H9 (cell line): ENCODE measurements around the gene PIP4P1. TPM values are rescaled to one million over a fixed set of nuclear protein-coding genes. Genes with fewer than 3 reads are reported as not detected.

ENCODE experiments used
- DNase-seq: peaks from one replicate; pipeline ENCODE4 v3.0.0-alpha.2; 2017
- H2AFZ ChIP-seq: one replicate; pipeline ENCODE4 v1.6.1; 2013; ENCODE audit warnings: mild to moderate bottlenecking, low read length, control low read depth, moderate library complexity
- H2AK5ac ChIP-seq: 2 replicates; pipeline ENCODE4 v1.6.1; 2013; ENCODE audit warnings: low read length, control low read depth, mixed read lengths; ENCODE audit not compliant: insufficient read length
- H2BK120ac ChIP-seq: one replicate; pipeline ENCODE4 v1.6.1; 2013; ENCODE audit warnings: low read depth, mild to moderate bottlenecking, low read length, control low read depth, inconsistent platforms; ENCODE audit not compliant: poor library complexity, severe bottlenecking
- H2BK12ac ChIP-seq: 2 replicates; pipeline ENCODE4 v1.6.1; 2013; ENCODE audit warnings: low read length, control low read depth, mixed read lengths, low read depth; ENCODE audit not compliant: insufficient read length
- H2BK15ac ChIP-seq: 2 replicates; pipeline ENCODE4 v1.6.1; 2013; ENCODE audit warnings: low read depth, low read length, control low read depth
- H2BK20ac ChIP-seq: one replicate; pipeline ENCODE4 v1.6.1; 2013; ENCODE audit warnings: low read depth, mild to moderate bottlenecking, low read length, control low read depth, inconsistent platforms; ENCODE audit not compliant: poor library complexity, severe bottlenecking
- H2BK5ac ChIP-seq: 2 replicates; pipeline ENCODE4 v1.6.1; 2013; ENCODE audit warnings: low read length, control low read depth, mixed read lengths; ENCODE audit not compliant: insufficient read length
- H3K14ac ChIP-seq: 2 replicates; pipeline ENCODE4 v1.6.1; 2013; ENCODE audit warnings: low read length, control low read depth; ENCODE audit not compliant: insufficient read depth
- H3K18ac ChIP-seq: 2 replicates; pipeline ENCODE4 v1.6.1; 2013; ENCODE audit warnings: low read depth, mild to moderate bottlenecking, mixed read lengths, low read length, control low read depth; ENCODE audit not compliant: insufficient read length
- H3K23ac ChIP-seq: 2 replicates; pipeline ENCODE4 v1.6.1; 2013; ENCODE audit warnings: low read length, control low read depth, mixed read lengths, low read depth; ENCODE audit not compliant: insufficient read length
- H3K23me2 ChIP-seq: 2 replicates; pipeline ENCODE4 v1.6.1; 2013; ENCODE audit warnings: low read depth, mild to moderate bottlenecking, mixed read lengths, low read length, control low read depth; ENCODE audit not compliant: insufficient read length, poor library complexity, severe bottlenecking
- H3K27ac ChIP-seq: 2 replicates; pipeline ENCODE4 v1.5.1; 2013; ENCODE audit warnings: low read length, control low read depth, mixed read lengths, low read depth; ENCODE audit not compliant: insufficient read length
- H3K27me3 ChIP-seq: 2 replicates; pipeline ENCODE4 v1.6.1; 2013; ENCODE audit warnings: low read length, control low read depth, inconsistent platforms; ENCODE audit not compliant: insufficient read depth
- H3K4ac ChIP-seq: 2 replicates; pipeline ENCODE4 v1.6.1; 2013; ENCODE audit warnings: low read depth, mild to moderate bottlenecking, control low read depth, inconsistent platforms, low read length, moderate library complexity
- H3K4me1 ChIP-seq: 2 replicates; pipeline ENCODE4 v1.6.1; 2013; ENCODE audit warnings: low read length, control low read depth, inconsistent platforms; ENCODE audit not compliant: insufficient read depth
- H3K4me2 ChIP-seq: 2 replicates; pipeline ENCODE4 v1.6.1; 2013; ENCODE audit warnings: low read length, control low read depth, mixed read lengths; ENCODE audit not compliant: insufficient read length, insufficient read depth
- H3K56ac ChIP-seq: 2 replicates; pipeline ENCODE4 v1.6.1; 2013; ENCODE audit warnings: low read depth, mild to moderate bottlenecking, mixed read lengths, low read length, control low read depth; ENCODE audit not compliant: insufficient read length
- H3K79me1 ChIP-seq: 2 replicates; pipeline ENCODE4 v1.6.1; 2013; ENCODE audit warnings: low read depth, mild to moderate bottlenecking, moderate library complexity, low read length, control low read depth, inconsistent platforms; ENCODE audit not compliant: insufficient read depth, poor library complexity, severe bottlenecking
- H3K79me2 ChIP-seq: 2 replicates; pipeline ENCODE4 v1.6.1; 2013; ENCODE audit warnings: low read length, control low read depth, inconsistent platforms; ENCODE audit not compliant: insufficient read depth
- H3K9ac ChIP-seq: 2 replicates; pipeline ENCODE4 v1.6.1; 2013; ENCODE audit warnings: low read length, control low read depth, mixed read lengths; ENCODE audit not compliant: insufficient read length; ENCODE audit errors: extremely low read depth
- H3K9me3 ChIP-seq: one replicate; pipeline ENCODE4 v1.6.1; 2013; ENCODE audit warnings: low read depth, low read length, inconsistent platforms; ENCODE audit not compliant: control insufficient read depth
- H3T11ph ChIP-seq: one replicate; pipeline ENCODE4 v1.6.1; 2013; ENCODE audit warnings: mild to moderate bottlenecking, low read length, control low read depth, inconsistent platforms
- H4K20me1 ChIP-seq: one replicate; pipeline ENCODE4 v1.6.1; 2013; ENCODE audit not compliant: control insufficient read depth, insufficient read length, insufficient read depth
- H4K5ac ChIP-seq: 2 replicates; pipeline ENCODE4 v1.6.1; 2013; ENCODE audit warnings: low read depth, mild to moderate bottlenecking, mixed read lengths, low read length, control low read depth; ENCODE audit not compliant: insufficient read length
- H4K8ac ChIP-seq: replicated peaks from 2 replicates; pipeline ENCODE4 v1.6.1; 2013; ENCODE audit warnings: low read length, control low read depth, mixed read lengths, low read depth; ENCODE audit not compliant: insufficient read length
- H4K91ac ChIP-seq: 2 replicates; pipeline ENCODE4 v1.6.1; 2013; ENCODE audit warnings: low read depth, mild to moderate bottlenecking, moderate library complexity, mixed read lengths, low read length, control low read depth; ENCODE audit not compliant: insufficient read length
- H3K27ac Mint-ChIP-seq, 3 experiments: 2 replicates in 2 of 3; 3 replicates in 1 of 3; pipeline ENCODE4 v1.8.0; 2020 to 2021; ENCODE audit warnings: mixed read lengths in 3 of 3, mild to moderate bottlenecking in 1 of 3, moderate library complexity in 1 of 3
- H3K27me3 Mint-ChIP-seq: 2 replicates; pipeline ENCODE4 v1.8.0; 2021; ENCODE audit warnings: low read depth, mild to moderate bottlenecking, moderate library complexity, mixed read lengths
- H3K36me3 Mint-ChIP-seq, 3 experiments: 2 replicates in 2 of 3; 3 replicates in 1 of 3; pipeline ENCODE4 v1.8.0; 2020 to 2021; ENCODE audit warnings: low read depth in 3 of 3, mixed read lengths in 3 of 3; ENCODE audit not compliant: insufficient read depth in 1 of 3
- H3K4me1 Mint-ChIP-seq, 2 experiments: 2 replicates each; pipeline ENCODE4 v1.8.0; 2020; ENCODE audit warnings: mixed read lengths in 2 of 2
- H3K4me3 Mint-ChIP-seq, 2 experiments: 2 replicates in 1 of 2; 3 replicates in 1 of 2; pipeline ENCODE4 v1.8.0; 2020 to 2021; ENCODE audit warnings: mild to moderate bottlenecking in 2 of 2, mixed read lengths in 2 of 2, moderate library complexity in 1 of 2
- H3K9me3 Mint-ChIP-seq, 2 experiments: 2 replicates in 1 of 2; 3 replicates in 1 of 2; pipeline ENCODE4 v1.8.0; 2020; ENCODE audit warnings: mild to moderate bottlenecking in 2 of 2, mixed read lengths in 2 of 2, moderate library complexity in 1 of 2
- WGBS: extraction: QIAGEN DNeasy Blood & Tissue Kit; methylation state at CpG from one replicate; pipeline ENCODE4 v1.1.7; 2013; ENCODE audit warnings: missing lambda C conversion rate, low lambda C conversion rate, mixed read lengths; ENCODE audit not compliant: insufficient read length; ENCODE audit errors: extremely low coverage; 5-methylcytosine and 5-hydroxymethylcytosine counted together
- total RNA-seq: library from RNA; stranded (reverse); gene quantifications from 2 replicates; pipeline ENCODE4 v1.2.1, GENCODE V29; 2021
- TF ChIP-seq, protein P1 (sequence below): fragments of 200-600 bp; sonication (generic); conservative IDR thresholded peaks from 3 replicates; pipeline ENCODE4 v1.8.0; 2021; ENCODE audit warnings: antibody characterized with exemption, mild to moderate bottlenecking

Gene PIP4P1
- total RNA-seq, 1 experiment from 2014 or later = 41.6 TPM

DNA sequence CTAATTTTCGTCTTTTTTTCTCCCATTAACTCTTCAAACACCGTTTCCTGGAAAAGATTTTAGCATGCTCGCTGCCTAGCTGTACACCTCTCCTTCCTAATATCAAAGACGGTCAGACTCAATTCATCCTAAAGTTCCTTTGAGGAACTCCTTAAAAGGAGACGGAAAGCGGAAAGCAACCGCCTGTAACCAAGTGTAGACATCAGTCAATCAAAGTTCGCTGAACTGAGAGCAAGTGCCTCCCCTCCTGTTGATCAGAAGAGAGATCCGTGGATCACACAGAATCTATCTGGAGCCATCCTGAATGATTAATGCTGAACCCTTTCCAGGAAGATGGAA, 47.5 kb downstream of the PIP4P1 start:
- no peaks in the 10 kb centered on the region for H3K27me3 ChIP-seq
- no peak overlapping the region for H4K91ac ChIP-seq
- H3K14ac ChIP-seq = no peak overlapping the region
- H3K9ac ChIP-seq = peak overlapping the region; percentile 55
- no peak for DNase-seq
- H4K8ac ChIP-seq = no peak overlapping the region
- H3K23me2 ChIP-seq = peaks cover 4% of the 10 kb centered on the region
- Mint-ChIP-seq H3K27me3 (no peaks in the 10 kb centered on the region), H3K27ac (peak overlapping the region; percentile 42 to 94 (median 53); a peak in 5 of 7 replicates), H3K4me3 (peak overlapping the region; percentile 78 to 91), H3K36me3 (no peaks in the 10 kb centered on the region), H3K4me1 (peaks cover 21% of the 10 kb centered on the region in 2 experiments), H3K9me3 (no peaks in the 10 kb centered on the region)
- no peaks in the 10 kb centered on the region for H3K79me2 ChIP-seq
- H4K5ac ChIP-seq = no peak overlapping the region
- H3K23ac ChIP-seq = no peak overlapping the region
- H3K9me3 ChIP-seq = no peaks in the 10 kb centered on the region
- WGBS = no CpG with 5 or more reads among the region's 9 CpGs
- H3K4me1 ChIP-seq = no peaks in the 10 kb centered on the region
- no peak overlapping the region for H3K56ac ChIP-seq
- H2BK5ac ChIP-seq = no peak overlapping the region
- H2BK20ac ChIP-seq = no peak overlapping the region
- H2AK5ac ChIP-seq = no peak overlapping the region
- H3K18ac ChIP-seq = peak overlapping the region; percentile 60
- no peak overlapping the region for H2BK15ac ChIP-seq
- H2AFZ ChIP-seq = peak overlapping the region; percentile 99
- TF ChIP-seq, protein P1, sequence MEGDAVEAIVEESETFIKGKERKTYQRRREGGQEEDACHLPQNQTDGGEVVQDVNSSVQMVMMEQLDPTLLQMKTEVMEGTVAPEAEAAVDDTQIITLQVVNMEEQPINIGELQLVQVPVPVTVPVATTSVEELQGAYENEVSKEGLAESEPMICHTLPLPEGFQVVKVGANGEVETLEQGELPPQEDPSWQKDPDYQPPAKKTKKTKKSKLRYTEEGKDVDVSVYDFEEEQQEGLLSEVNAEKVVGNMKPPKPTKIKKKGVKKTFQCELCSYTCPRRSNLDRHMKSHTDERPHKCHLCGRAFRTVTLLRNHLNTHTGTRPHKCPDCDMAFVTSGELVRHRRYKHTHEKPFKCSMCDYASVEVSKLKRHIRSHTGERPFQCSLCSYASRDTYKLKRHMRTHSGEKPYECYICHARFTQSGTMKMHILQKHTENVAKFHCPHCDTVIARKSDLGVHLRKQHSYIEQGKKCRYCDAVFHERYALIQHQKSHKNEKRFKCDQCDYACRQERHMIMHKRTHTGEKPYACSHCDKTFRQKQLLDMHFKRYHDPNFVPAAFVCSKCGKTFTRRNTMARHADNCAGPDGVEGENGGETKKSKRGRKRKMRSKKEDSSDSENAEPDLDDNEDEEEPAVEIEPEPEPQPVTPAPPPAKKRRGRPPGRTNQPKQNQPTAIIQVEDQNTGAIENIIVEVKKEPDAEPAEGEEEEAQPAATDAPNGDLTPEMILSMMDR = no peak
- H3T11ph ChIP-seq = no peak overlapping the region
- H3K79me1 ChIP-seq = no peaks in the 10 kb centered on the region
- H2BK12ac ChIP-seq = no peak overlapping the region
- peak overlapping the region; percentile 70 for H3K4me2 ChIP-seq
- H2BK120ac ChIP-seq = no peak overlapping the region
- no peak overlapping the region for H3K4ac ChIP-seq
- H3K27ac ChIP-seq = no peak overlapping the region
- H4K20me1 ChIP-seq = no peaks in the 10 kb centered on the region
